Neural progenitor cell (in vitro differentiated cells): ENCODE results near the gene AK1.

Source experiments
- EZH2 ChIP-seq: fragments of 200-600 bp; sonication (generic); IDR thresholded peaks from 2 replicates; pipeline ENCODE4 v1.6.1; 2017; ENCODE audit warnings: antibody characterized with exemption, mild to moderate bottlenecking, moderate library complexity
- TF ChIP-seq, protein P1 (sequence below): fragments of 200-600 bp; sonication (generic); IDR thresholded peaks from 2 replicates; pipeline ENCODE4 v1.5.1; 2017; ENCODE audit warnings: antibody characterized with exemption, mild to moderate bottlenecking

GRCh38 chr9:127869310-127870152 is 7.9 kb downstream of the AK1 start:
- no peak for TF ChIP-seq EZH2
- TF ChIP-seq, protein P1, sequence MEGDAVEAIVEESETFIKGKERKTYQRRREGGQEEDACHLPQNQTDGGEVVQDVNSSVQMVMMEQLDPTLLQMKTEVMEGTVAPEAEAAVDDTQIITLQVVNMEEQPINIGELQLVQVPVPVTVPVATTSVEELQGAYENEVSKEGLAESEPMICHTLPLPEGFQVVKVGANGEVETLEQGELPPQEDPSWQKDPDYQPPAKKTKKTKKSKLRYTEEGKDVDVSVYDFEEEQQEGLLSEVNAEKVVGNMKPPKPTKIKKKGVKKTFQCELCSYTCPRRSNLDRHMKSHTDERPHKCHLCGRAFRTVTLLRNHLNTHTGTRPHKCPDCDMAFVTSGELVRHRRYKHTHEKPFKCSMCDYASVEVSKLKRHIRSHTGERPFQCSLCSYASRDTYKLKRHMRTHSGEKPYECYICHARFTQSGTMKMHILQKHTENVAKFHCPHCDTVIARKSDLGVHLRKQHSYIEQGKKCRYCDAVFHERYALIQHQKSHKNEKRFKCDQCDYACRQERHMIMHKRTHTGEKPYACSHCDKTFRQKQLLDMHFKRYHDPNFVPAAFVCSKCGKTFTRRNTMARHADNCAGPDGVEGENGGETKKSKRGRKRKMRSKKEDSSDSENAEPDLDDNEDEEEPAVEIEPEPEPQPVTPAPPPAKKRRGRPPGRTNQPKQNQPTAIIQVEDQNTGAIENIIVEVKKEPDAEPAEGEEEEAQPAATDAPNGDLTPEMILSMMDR, result peak; percentile 88
